GM18505 (cell line): ENCODE data around the gene KCNG4.

ENCODE experiments used
- ATAC-seq: cut with Tn5 transposase; IDR thresholded peaks from one replicate; pipeline ENCODE4 v1.9.1; 2021; ENCODE audit not compliant: unreplicated experiment
- POLR2A ChIP-seq: IDR thresholded peaks from 4 replicates; pipeline ENCODE4 v1.6.1; 2011; ENCODE audit warnings: borderline replicate concordance; ENCODE audit not compliant: insufficient read depth, insufficient read length; ENCODE audit errors: extremely low read depth

The KCNG4 gene, protein sequence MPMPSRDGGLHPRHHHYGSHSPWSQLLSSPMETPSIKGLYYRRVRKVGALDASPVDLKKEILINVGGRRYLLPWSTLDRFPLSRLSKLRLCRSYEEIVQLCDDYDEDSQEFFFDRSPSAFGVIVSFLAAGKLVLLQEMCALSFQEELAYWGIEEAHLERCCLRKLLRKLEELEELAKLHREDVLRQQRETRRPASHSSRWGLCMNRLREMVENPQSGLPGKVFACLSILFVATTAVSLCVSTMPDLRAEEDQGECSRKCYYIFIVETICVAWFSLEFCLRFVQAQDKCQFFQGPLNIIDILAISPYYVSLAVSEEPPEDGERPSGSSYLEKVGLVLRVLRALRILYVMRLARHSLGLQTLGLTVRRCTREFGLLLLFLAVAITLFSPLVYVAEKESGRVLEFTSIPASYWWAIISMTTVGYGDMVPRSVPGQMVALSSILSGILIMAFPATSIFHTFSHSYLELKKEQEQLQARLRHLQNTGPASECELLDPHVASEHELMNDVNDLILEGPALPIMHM

DNA sequence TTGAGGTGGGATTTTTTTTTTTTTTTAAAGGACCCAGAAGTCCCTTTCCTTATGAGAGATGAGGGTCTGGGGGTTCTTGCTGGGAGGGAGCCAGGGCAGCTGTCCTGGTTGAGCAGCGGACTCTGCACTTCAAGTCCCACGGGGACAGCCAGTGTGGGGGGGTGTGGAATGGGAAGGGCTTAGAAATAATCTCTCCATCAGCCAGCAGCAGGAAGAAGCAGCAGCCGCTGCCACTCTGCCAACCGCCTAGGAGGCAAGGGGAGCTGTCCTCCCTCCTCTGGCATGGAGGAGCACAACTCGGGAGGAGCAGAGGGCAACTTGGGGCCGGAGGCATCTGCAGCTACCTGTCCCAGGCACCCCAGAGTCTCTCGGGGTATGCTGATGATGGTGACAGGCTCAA is at the start of gene KCNG4:
TSS of gene KCNG4 (minus strand) at position 104 of the 400 bp plus-strand sequence. CDS start 2,527 bp downstream, outside the sequence.
- no peak for TF ChIP-seq POLR2A
- ATAC-seq: no peak

DNA sequence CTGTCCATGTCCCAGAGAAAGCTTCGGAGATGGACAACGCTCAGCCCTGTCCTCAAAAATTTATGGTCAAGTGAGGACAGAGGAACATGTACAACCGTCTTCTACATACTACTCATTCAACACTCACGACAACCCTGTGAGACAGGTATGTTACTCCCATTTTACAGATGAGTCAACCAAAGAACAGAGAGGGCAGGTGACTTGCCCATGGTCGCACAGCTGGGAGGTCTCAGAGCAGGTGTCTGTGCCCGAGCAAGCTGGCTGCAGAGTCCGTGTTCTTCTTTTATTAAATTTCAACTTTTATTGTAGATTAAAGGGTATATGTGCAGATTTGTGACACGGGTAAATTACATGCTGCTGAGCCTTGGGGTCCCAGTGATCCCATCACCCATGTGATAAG is 49.1 kb upstream of the KCNG4 start:
- TF ChIP-seq POLR2A: no peak
- no peak for ATAC-seq

DNA sequence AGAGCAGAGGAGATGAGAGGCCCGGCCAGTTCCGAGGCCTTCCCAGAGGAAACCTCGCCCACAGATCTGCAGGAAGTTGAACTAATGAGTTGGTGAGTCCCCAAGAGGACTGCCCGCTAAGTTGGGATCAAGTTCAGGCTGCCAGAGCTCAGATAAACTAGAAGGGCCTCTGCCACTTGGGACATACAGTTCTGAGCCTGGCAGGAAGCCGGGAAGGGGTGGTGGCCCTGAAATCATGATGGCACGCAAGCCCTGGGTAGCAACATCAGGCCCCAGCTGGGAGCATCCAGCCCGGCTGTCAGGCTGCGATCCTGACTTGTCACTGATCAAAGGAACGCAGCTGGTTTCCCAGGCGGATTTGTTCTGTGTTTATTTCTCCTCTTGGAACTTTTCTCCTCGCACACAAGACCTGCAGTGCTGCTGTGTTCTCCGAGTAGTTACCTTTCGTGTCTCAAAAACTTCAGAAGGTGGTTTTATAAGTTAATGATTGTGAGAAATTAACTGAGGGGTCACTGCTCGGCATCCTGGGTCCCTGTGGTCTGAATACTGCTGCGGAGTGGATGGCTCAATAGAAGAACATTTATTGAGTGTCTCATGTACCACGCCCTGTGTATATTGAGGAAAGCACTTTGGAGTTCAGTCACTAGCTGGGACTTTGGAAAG is 46.9 kb upstream of the KCNG4 start:
- ATAC-seq: no peak
- TF ChIP-seq POLR2A: no peak

DNA sequence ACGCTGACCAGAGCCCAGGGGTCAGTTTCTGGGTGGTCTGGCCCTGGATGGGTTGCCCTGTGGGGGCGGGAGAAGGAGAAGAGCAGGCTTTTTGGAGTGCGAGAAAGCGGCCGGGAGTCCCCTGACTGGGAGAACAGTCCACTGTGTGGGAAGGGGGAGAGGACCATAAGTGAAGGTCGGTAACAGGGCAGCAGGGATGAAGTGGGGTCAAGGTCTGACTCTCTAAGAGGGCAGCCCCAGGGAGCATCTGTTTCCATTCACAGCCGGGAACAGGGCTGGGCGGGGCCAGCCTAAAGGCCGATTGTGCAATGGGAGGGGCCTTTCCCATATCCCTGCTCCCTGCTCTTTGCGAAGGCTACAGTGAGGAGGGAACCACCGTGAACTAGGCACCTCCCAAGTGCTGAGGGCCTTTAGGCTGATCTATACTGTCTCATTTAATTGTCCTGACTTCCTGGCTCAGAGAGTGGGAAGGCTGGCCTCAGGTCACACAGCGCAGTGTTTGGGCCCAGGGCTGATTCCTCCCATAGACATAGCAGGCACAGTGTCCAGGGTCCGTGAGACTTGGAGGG is 44.4 kb upstream of the KCNG4 start:
- no peak for ATAC-seq
- no peak for TF ChIP-seq POLR2A

DNA sequence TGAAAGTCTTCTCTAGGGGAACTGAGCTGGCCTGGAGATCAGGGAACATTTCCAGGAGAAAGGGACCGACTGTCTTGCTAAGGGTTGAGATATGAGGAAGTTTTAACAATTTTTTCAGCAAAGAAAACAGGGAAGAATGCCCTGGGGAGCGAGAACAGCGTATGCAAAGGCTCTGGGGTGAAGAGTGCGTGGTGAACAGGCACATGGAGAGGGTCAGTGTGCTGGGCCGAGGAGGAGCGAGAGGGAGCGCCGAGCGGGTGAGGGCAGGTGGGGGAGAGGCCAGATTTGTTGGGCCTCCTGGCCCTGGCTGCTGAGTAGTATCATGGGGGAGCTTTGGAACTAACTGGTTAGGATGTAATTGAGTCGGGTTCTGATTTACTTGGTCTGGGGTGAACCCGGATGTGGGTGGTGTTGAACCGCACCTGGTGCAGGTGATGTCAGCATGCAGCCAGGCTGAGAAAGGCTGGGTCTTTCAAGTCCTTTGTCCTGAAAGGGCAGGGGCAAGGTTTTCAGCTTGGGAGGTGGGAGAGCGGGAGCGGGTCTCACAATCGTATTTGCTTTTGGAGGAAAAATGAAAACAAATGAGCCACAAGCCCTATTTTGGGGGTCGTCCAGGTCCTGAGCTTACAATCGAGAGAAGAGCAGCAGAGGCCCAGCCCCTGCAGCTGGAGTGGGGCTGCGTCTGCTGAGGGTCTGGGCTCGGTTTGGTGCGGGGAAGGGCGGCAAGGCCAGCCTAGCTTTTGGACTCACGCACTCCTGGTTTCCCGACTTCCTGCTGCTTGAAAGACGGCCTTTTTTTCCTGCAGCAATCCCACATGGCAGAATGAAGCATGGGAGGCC is 43.7 kb upstream of the KCNG4 start:
- no peak for ATAC-seq
- no peak for TF ChIP-seq POLR2A

DNA sequence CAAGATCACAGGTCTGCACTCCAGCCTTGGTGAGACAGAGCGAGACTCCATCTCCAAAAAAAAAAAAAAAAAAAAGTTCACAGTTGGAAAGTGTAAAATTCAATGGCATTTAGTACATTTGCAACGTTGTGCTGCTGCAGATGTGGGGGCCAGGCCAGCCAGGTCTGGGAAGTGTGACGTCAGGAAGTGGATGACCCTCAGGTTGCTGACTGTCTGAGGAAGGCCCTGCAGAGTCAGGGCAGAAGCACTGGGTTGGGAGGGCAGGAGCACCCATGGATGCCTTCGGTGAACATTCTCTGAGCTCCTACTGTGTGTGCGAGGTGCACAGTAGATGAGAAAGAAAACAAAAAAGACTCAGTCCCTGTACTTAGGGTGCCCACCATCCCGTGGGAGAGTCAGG is 42.7 kb upstream of the KCNG4 start:
- ATAC-seq: no peak

DNA sequence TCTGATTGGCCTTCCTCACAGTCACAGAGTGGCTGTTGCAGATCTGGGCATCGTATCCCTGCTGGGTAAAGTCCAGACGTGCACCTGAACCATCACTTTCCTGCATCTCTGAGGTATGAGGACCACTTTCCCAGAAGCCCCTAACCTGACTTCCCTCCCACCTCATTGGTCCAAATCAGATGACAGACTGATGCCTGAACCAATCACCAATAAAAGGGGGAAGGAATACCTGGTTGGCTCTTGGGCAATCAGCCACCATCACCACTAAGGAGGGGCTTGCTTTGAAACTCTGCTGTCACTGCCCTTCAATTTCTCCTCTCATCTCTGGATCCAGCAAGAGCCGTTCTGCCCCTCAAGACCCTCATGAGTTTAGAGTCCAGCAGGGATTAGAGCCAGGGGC is 41.3 kb upstream of the KCNG4 start:
- ATAC-seq: no peak
- TF ChIP-seq POLR2A: no peak

More for the DNA sequence above, 42.7 kb upstream of the KCNG4 start:
- no peak for TF ChIP-seq POLR2A

DNA sequence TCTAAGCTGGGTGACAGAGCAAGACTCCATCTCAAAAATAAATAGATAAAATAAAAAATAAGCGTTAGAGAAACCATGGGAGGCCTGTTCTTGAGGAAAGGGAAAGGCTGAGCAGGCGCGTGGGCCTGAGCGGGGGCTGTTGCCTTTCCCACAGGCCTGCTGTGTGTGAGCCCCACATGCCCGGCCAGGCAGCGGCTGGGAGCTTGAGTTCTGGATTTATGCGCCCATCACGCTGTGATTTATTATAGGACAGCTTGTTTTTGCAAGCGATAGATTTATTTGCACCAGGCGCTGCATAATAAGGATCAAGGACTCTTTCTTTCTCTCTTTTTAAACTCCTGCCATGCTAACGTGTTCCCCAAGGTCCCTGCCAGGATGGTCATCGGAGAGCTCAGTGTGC is 40.1 kb upstream of the KCNG4 start:
- no peak for ATAC-seq
- TF ChIP-seq POLR2A: no peak

DNA sequence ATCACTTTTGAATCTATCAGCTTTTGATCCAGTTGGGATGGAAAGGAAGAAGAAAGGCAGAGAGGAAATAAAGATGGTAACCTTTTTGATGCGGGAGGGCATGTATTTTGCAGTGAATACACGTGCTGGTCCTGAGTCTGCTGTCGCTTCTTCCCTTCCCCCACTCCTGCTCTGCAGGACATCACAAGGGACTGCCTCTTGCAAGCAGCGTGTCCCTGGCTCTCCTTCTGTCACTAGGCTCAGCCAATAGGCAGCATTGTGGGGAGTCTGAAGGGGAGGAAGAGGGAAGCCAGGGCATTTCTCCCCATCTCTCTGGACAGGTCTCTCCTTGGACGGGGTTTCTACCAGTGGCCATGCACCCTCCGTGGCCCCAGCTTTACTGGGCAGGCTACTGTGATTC is 39.2 kb upstream of the KCNG4 start:
- ATAC-seq: no peak
- TF ChIP-seq POLR2A: no peak

DNA sequence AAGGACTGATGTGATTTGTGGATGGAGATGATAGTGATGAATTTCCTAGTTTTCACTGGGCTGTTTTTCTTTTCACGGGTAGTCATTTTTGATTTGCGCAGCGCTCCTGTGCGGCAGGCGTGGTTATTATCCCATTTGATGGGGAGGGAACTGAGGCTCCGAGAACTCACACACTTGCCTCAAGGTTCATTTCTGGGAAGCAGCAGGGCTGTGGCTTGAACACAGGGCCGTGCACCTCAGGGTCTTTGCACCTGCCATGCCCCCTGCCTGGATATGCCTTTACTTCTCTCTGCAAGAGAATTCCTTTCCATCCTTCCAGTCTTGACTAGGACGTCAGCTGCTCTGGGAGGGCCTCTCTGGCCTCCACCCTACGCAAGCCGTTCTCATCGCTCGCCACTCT is 38.5 kb upstream of the KCNG4 start:
- ATAC-seq: no peak
- TF ChIP-seq POLR2A: no peak

DNA sequence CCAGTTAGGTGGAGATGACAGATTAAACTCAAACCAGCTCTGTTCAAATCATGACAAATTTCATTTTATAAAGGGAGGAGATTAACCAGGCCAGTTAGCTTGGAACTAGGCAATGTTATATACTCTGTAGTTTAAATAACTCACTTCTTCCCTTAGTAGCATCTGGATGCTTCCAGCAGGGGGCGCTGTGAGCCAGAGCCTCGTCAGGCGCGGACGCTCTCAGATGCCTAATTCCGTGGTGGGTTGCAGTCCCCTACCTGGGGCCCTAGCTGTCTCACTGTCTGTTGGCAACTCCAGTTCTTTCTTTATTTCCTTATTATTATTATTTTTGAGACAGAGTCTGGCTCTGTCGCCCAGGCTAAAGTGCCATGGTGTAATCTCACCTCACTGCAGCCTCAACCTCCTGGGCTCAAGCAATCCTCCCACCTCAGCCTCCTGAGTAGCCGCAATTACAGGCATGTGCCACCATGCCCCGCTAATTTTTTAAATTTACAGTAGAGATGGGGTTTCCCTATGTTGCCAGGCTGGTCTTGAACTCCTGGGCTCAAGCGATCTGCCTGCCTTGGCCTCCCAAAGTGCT is 37.5 kb upstream of the KCNG4 start:
- TF ChIP-seq POLR2A: no peak
- no peak for ATAC-seq

DNA sequence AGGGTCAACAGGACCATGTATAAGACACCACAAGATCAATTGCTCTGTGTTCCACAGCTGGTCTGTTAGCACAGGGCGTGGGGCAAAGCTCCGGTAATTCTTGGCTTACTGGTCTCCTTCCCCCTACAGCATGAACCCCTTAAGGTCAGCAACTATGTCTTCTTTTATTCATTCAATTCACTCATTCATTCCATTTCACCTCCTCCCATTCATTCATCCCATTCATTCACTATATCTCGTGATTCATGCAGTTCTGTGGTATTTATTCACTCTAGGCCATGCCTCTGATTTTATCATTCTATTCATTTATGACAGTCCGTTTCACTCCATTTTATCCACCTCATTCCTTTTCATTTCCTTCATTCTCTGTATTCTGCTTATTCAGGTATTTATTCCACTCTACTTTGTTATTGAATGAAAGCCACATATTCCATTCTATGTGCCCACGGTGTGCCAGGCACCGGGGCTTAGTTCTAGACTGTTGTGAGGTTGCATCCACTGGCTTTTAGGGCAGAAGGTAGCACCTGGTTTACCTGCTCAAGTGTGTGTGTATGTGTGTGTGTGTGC is 35.9 kb upstream of the KCNG4 start:
- ATAC-seq: no peak
- TF ChIP-seq POLR2A: no peak
